SK-N-MC (cell line): Measurements from ENCODE around the gene MC1R.

ENCODE experiments used
- EZH2 ChIP-seq: fragments of 200-600 bp; sonication (generic); IDR thresholded peaks from one replicate; pipeline ENCODE4 v1.6.1; 2017; ENCODE audit warnings: antibody characterized with exemption
- POLR2AphosphoS5 ChIP-seq: IDR thresholded peaks from 2 replicates; pipeline ENCODE4 v1.6.1; 2012; ENCODE audit warnings: mild to moderate bottlenecking, low read depth, low read length, borderline replicate concordance

- TF ChIP-seq EZH2 (no peak), POLR2AphosphoS5 (no peak)
Measured at GRCh38 chr16:89913408-89914387, 5.0 kb upstream of the MC1R start.
